Kasumi-1 (cell line): ENCODE measurements around the gene STT3B.
"Not testable (repeated sequence)": the region's sequence is repeated elsewhere in the genome, so short reads cannot be mapped to it uniquely, and the experiment has no call there.

Experiments used
- DNase-seq, 2 experiments: peaks; one replicate each; lab custom pipeline; 2025; lab: John Stamatoyannopoulos, UW

Gene STT3B

DNA sequence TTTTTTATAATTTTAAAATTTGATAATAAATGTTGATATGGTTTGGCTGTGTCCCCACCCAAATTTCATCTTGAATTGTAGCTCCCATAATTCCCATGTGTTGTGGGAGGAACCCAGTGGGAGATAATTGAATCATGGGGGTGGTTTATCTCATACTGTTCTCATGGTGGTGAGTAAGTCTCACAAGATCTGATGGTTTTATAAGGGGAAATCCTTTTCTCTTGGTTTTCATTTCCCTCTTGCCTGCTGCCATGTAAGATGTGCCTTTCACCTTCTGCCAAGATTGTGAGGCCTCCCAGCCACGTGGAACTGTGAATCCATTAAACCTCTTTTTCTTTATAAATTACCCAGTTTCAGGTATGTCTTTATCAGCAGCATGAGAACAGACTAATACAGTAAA, 72.6 kb downstream of the STT3B start:
- not testable (repeated sequence) for DNase-seq

DNA sequence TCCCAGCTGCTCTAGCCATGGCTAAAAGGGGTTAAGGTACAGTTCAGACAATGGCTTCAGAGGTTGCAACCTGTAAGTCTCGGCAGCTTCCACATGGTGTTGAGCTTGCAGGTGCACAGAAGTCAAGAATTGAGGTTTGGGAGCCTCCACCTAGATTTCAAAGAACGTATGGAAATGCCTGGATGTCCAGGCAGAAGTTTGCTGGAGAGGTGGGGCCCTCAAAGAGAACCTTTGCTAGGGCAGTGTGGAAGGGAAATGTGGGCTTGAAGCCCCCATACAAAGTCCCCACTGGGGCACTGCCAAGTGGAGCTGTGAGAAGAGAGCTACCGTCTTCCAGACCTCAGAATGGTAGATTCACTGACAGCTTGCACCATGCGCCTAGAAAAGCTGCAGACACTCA, 73.7 kb downstream of the STT3B start:
- DNase-seq = no peak

DNA sequence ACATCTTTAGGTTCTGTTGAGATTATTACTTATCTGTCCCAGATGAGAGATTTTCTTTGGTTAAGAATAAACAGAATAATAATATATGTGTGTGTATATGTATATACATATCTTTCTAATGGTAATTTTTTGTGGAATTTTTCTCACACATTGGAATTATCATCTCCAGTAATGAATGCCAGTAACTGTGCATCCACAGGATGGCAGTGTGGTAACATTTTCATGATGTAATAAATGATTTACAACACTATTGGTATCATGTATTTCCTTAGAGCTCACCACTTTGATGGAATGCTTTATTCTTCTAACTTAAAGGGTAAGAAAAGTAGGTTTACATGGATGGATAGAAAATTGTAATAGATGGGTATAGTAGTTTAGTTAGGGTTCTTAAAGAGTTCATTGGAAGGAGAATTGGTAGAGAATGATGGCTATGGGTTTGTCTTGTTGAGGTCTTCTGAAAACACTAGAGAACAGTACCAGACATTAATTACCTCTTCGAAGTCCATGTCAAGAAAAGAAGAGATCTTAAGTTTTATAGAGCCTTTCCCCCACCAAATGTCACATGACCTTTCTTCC, 78.1 kb downstream of the STT3B start:
- DNase-seq = peak; percentile 26 to 47

DNA sequence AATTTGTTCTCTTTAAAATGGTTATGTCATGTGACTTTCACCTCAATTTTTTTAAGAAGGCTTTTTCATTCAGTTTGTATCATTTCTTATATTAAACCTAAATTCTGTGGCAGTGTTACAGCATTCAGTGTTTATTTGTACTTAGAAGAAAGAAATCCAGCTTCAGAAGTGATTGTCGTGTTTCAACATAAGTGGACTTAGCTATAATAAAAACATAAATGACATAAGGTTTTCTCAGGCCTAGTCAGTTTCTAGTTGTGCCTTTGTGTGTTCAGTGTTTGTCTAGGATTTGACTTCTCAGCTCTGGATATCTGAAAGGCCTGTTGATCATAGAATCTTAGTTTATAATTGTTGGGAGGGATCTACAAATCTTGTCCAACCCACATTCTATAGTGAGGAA, 80.5 kb downstream of the STT3B start:
- DNase-seq = no peak

DNA sequence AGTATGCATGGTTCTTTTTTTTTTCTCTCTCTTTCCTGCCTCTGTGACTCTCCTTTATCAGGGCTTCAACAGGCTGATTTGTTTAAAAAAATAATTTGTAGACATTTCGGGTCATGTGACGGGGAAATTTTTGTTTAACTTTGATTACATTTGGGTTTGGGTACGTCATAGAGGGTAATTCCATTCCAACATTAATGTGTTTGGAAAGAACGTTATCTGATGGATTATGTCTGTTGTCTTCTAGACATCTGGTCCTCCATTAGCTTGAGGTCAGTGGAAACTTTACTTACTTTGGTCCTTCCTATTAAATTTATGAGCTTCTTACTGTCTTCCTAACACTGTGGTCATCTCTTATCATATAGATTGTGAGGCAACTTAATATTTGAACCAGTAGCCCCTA, 80.9 kb downstream of the STT3B start:
- no peak for DNase-seq

DNA sequence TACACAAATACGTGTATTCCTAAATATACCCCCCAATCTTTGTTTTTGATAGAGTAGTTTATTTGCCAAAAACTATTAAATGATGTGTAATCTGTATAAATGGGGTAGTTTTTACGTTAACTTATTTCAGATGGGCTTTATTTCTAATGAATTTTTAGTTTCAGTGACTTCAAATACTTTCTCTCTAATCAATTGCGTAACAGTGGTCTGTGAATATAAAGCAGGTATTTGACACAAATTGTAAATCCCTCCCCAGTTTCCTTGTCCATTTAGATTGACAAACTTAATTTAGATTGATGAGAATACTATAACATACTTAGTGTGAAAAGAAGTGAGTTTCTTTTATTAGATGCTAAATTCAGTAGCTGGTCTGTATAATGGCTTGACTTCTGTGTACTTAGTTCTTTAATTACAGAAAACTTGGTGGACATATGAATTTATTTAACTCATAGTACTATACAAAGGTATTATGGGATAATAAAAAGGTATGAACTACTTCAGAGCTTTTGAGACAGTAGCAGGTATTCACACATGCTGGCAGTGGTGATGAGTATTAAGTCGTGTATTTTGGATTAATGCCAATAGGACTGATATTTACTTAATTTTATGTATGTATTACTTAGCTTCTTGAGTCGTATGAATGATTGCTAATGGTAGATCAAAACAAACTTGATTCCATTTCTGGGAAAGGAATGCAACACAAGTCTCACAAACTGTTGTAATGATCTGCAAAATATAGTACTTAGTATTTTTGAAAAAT, 81.6 kb downstream of the STT3B start:
- no peak for DNase-seq

DNA sequence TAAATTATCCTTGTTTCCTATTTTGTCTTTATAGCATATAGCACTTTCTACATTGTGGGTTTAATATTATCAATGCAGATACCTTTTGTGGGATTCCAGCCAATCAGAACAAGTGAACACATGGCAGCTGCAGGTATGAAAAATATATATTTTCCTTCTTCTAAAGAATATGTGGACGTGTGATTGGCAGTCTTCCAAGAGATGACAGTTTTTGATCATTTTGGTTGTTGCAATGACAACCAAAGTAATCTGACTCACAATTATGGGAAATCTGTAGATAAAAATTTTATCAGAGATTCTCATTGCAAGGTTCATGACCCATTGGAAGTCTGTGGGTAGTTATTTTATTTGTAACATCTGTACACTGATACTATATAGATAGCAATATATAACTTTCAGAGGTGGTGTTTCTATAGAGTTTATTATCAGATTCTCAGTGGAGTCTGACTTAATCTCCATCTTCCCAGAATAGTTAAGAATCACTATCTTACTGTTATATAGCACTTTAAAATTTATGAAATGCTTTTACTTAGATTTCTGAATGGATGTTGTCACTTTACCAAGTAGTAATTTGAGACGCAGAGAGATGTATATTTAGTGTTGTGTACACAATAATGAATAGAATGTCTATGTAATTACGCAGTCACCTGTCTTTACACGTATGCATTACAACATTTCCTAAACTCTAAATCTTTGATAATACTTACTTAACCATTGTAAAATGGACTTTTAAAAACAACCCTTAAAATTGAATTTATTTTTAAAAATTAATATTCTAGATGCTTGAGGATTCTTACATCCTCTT, 82.5 kb downstream of the STT3B start:
- no peak for DNase-seq

DNA sequence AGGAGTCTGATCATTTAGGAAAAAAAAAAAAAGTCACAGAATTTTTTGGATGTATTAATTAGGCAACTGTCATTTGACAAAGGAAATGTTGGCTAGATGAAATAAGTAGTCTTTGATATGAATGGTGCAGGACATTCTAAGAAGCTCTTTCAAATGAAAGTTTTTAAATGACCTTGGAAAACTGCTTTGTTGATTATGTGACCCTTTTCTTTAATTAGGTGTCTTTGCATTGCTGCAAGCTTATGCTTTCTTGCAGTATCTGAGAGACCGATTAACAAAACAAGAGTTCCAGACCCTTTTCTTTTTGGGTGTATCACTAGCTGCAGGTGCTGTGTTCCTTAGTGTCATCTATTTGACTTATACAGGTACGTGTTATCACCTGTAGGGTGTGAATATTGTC, 84.0 kb downstream of the STT3B start:
- DNase-seq = no peak

DNA sequence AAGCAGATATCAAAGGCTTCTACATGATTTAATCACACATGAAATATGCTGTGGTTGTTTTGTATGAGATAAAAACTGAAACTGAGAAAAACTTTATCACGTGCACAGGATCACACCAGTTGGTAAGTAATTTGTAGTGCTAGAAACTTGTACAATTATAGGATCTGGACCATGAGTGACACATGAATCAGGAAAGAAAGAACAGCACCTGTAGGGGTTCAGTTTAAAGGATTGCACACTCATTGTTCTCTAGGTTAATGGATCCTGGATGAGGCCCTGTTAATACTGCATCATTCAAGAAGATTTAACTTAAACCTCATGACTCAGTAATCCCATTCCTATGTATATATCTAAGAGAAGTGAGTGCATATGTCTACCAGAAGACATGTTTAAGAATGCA, 87.9 kb downstream of the STT3B start:
- DNase-seq = no peak

DNA sequence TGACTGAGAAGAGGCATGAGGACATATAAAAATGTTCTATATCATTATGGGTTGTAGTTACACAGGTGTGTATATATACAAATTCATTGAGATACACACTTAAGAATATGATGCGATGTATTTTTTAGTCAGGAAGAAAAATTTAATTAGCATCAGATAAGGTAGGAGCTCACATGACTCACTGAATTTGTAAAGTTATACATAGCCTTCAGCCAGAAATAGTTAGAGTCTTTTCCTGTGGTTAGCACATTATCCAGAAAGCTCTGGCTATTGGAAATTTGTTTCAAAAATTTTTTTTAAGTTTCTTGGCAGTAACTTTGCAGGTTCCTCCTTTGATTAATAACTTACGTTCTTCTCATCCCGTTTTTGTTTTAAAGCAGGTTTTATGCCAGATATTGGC, 88.6 kb downstream of the STT3B start:
- peak in 1 of 2 experiments; percentile 5 for DNase-seq

DNA sequence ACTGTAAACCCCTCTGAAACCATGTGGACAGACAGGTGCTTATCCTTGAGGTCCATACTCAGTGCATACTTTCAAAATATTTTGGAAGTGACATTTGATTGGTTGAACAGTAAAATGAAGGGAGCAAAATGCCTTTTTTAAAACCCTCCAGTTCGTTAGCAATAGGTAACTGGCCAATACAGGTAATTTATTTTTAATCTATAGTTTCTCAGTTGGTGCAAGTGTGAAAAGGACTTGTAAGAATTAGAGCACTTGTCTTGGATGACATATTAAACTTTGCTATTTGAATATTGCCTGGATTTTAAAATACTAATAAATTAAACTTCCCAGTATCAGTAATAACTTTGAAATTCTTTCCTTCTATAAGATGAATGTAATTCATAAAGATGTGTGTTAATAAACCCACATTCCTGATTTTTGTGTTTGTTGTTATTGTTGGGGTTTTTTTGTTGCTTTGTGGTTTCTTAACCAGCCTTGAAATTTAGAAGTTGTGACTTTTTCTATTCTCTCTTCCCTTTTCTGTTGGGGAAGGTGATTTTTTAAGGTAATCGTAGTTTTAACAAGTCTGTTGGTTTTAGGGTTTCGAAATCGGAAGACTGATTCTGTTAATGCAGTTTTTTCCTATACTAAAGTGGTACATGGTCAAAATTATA, 90.0 kb downstream of the STT3B start:
- DNase-seq = no peak

DNA sequence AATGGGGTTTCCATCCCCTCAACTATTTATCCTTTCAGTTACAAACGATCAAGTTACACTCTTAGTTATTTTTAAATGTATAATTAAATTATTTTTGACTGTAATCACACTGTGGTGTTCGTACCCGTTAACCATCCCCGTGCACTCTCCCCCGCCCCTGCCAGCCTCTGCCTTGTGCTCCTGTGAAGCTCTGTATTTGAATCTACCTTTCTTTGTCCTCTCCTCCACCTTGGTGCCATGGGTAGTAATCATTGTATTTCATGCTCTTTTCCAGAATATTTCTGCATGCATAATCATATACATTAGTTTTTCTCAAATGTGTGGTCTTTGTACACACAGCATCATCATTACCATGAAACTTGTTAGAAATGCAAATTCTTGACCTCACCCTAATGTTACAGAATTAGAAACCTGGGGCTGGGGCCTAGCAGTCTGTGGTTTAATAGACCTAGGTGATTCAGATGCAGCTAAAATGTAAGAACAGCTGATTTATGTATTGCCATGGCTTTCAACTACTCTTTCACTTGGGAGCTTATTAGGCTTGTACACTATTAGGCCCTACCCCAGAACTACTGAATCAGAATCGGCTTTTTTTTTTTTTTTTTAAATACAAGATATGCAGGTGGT, 91.5 kb downstream of the STT3B start:
- no peak for DNase-seq

DNA sequence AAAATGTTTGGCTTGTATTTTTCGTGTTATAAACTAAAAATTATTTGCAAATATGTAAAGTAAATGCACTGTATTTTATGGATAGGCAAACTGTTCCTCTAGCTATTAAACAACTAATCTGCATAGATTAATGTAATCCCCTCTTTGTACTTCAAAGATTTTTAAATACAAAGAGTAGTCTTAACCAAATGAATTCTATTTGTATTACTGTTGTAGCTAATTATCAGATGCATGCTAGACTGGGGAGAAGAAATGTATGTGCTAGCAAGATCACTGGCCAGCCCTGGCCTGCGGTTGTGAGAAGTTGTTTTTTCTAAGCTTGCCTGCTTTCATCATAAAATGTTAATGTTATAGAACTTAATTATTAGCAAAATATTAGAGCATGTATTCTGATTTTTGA, 92.6 kb downstream of the STT3B start:
- DNase-seq = no peak

DNA sequence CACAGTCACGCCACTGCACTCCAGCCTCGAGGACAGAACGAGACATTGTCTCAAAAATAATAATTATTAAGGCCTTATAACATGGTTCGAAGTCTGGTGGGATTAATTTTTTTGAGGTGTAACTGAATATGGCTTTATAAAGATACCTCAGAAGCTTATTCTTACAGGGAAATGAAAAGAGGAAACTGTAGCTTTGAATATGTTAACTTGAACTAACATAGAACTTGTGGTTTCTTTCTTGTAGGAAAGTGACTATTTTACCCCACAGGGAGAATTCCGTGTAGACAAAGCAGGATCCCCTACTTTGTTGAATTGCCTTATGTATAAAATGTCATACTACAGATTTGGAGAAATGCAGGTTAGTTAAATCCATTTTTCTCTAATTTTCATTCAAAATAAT, 96.3 kb downstream of the STT3B start:
- DNase-seq = peak; percentile 76 to 79

DNA sequence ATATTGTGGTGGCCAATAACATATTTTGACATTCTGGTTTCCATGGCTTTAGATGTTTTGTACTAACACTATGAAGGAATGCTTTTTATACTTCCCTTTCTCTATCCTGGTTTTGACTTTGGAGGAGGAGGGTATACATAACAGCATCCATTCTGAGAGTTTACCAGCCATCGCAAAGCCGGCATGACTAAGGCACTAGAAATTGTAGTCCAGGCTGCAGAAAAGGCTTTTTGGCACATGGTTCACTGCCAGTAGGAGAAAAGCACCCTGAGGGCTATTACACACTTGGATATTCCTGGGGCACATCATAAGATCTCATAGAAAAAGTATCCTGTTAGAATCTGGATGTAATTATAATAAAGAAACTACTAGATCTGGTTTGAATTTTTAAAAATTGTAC, 101.8 kb downstream of the STT3B start:
- DNase-seq = no peak

DNA sequence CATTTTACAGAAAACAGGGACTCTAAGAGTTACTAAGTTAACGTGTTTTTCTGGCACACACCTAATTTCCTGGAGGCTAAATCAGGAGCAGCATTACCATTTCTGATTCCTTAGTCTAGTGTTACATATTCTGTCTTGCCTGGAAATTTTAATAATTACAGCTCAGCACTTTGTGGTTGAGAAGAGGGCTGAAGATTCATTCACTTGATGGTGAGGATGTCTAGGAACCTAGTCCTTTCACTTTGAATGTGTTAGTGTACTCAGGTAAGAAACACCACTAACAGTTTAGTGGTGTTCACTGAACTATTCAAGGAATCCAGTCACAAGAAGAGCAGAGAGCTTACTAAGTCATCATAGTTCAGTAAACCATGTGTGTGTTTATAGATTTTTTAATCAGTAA, 102.8 kb downstream of the STT3B start:
- DNase-seq = no peak

DNA sequence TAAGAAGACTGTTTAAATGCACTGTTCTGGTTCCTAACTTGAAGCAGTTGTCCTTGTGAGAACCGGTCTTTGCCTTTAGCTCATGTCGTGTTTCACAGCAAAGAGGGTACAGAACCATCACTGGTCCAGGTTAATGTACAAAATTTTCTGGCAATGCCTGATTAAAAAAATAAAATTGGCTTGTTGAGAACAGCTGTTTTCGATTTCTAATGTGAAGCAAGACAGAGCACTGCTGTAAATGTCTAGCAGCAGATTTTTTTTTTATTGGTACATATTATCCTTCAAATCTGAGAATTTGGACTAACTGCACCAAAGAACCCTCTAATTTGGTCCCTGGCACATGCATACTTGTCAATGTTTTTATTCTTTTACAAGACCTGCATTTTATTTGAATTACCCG, 103.3 kb downstream of the STT3B start:
- no peak for DNase-seq

DNA sequence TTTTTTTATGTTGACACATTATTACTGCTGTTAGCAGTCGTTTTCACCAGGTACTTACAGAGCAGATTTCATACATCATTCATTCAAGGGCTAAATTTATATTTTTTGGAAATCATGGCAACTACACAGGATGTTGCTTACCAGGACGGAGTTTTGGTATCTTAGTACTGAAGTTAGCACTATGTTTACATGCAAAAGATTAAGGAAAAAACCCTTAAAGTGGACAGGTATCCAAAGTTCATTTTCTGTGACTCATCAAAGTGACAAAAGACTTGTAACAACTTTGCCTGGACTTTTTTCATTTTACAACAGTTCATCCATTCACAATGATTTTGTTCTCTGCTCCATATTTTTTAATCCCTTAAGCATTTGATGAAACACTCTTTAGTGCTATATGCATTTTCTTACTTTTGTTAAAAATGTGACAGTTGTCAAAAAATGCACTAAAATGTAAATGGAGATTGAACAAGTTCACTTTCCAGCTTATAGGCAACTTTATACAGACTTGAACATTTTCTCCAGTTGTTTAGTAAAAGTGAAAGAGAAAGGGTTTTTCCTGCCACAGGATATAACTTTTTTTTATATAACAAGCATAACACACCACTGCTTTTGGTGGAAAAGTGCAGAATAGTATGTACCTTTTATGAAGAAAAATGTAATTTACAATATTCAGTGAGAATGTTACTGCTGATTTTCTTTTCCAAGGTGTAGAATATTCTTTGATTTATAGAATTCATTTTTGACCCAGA, 104.1 kb downstream of the STT3B start:
- DNase-seq = no peak

DNA sequence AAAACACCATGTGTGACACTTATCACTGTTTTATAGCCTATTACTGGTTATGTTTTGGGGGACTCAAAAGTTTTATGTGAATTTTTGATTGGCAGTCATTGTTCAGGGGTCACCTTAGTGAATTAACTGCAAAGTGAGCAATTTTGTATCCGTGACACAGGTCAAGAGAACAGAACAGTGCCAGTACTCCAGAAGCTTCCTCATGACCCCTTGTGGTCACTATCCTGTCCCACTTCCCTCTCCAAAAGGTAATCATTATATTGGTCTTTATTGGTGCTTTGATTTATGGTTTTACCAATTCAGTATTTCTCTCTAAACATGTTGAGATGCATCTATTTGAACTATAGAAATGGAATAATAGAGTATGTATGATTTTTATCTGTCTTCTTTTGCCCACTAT, 107.1 kb downstream of the STT3B start:
- DNase-seq = no peak

DNA sequence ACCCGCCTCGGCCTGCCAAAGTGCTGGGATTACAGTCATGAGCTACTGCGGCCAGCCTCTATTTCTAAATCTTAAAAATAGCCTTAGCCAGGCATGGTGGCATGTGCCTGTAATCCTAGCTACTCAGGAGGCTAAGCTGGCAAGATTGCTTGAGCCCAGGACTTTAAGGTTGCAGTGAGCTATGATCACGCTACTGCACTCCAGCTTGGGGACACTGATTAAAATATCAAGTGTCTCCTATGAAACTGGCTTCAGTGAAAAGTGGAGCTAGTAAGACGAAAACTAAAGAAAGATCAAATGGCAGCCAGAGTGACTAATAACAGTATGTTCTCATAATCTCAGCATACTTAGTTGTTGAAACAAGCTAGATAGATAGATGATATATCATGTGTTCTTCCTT, 112.5 kb downstream of the STT3B start:
- DNase-seq = no peak

DNA sequence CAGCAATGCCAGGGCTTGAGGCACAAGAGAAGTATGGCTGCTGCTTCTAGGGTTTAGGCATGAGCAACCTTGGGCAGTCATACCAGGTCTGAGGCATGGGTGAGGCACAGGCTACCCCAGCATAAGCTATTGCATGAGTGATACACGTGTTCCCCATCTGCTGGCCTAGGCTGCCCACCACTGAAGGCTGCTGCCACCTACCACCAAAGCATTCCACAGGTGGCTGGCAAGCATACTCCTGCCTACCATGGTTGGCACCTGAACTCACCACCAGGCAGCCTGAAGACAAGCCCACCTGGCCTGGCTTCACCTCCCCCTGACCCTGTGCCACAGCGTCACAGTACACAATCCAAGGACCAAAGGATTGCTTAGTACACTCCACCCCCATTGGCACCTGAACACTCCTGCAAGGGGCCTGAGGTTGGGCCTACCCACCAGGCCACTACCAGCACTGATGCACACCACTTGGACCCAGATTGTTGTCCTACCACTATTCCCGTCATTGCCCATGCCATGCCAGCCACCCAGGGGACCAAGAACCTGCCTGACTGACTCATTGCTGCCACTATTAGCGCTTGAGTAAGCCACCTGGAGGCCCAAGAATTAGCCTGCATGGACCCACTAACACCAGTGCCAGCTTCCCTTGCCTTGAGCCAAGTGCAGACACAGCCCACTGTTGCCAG, 115.7 kb downstream of the STT3B start:
- no peak for DNase-seq
